ENCODE measurements around the gene CTCF. TPM values are rescaled to one million over a fixed set of nuclear protein-coding genes. Genes with fewer than 3 reads are reported as not detected.

The CTCF gene
- total RNA-seq, 1 experiment from 2014 or later = 30.3 TPM

DNA sequence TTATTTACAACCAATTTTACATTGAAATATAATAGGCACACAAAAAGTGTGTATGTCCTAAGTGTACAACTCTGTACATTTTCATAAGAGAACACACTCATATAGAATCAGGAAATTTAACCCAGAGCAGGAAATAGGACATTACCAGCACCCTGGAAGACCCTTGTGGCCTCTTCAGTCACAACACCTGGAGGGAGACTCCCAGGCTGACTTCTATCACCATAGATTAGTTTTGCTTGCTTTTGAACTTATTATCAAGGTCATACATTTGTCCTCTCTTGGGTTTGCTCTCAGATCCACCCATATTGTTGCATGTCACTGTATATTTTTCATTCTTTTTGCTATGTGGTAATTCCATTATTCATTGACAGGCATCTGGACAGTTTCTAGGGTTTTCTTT is 27.9 kb upstream of the CTCF start:
- H2AFZ ChIP-seq (ENCODE audit: low read length) = no peak overlapping the region
- no peak for ATAC-seq
- H4K20me1 ChIP-seq (ENCODE audit: low read length) = peaks cover 6% of the 10 kb centered on the region; the same call in 1 of the 2 replicates
- peaks cover 38% of the 10 kb centered on the region for H3K79me2 ChIP-seq (ENCODE audit: low read length)
- ChIA-PET POLR2A (ENCODE audit: unreplicated experiment) (interaction anchor here (0.6 to 1.1 kb wide), 2 partner anchors 13 to 21 kb away, joined by 3 to 4 read pairs; no protein-coding TSS in a partner anchor), CTCF (interaction anchor here (0.7 kb wide), 1 partner anchor 13 kb away, joined by 9 read pairs; no protein-coding TSS in a partner anchor)
- no peaks in the 10 kb centered on the region for H3K27me3 ChIP-seq (ENCODE audit: low read length)
- no peak overlapping the region for H3K4me3 ChIP-seq (ENCODE audit: low read length)
- H3K9ac ChIP-seq (ENCODE audit: low read length) = no peak overlapping the region
- no peaks in the 10 kb centered on the region for H3F3A ChIP-seq (ENCODE audit: low read length, unreplicated experiment)
- no peaks in the 10 kb centered on the region for H3K9me3 ChIP-seq (ENCODE audit: low read length)
- H3K9me2 ChIP-seq (replicated peaks; ENCODE audit: low read length) = no peaks in the 10 kb centered on the region
- H3K27ac ChIP-seq (ENCODE audit: low read length) = no peak overlapping the region
- H3K4me2 ChIP-seq (ENCODE audit: low read length) = no peak overlapping the region
- no peaks in the 10 kb centered on the region for H3K36me3 ChIP-seq (ENCODE audit: low read depth, low read length)
- H3K4me1 ChIP-seq (ENCODE audit: insufficient read depth, low read length) = no peaks in the 10 kb centered on the region; the same call in 1 of the 2 replicates
- BruUV-seq (replicated peaks) = no TSS peak
- intact Hi-C loops (cut with micrococcal nuclease) = no loop called here
- no peak for DNase-seq
- TF ChIP-seq CTCF (conservative IDR thresholded peaks at IDR 0.05; ENCODE audit: low read depth, low read length) = no peak
- no peak for TF ChIP-seq EZH2phosphoT487 (IDR thresholded peaks at IDR 0.05; ENCODE audit: borderline replicate concordance, low read length)
- no peak for TF ChIP-seq EZH2 (IDR thresholded peaks at IDR 0.05; ENCODE audit: low read length, unreplicated experiment)

- H3K9me2 ChIP-seq (replicated peaks; ENCODE audit: low read length) = no peaks in the 10 kb centered on the region
- ChIA-PET CTCF (interaction anchor here (0.7 kb wide), 1 partner anchor 14 kb away, joined by 9 read pairs; no protein-coding TSS in a partner anchor), POLR2A (ENCODE audit: unreplicated experiment) (interaction anchor here (0.6 kb wide), 2 partner anchors 14 to 20 kb away, joined by 3 to 4 read pairs; no protein-coding TSS in a partner anchor)
- no peak overlapping the region for H3K9ac ChIP-seq (ENCODE audit: low read length)
- no peaks in the 10 kb centered on the region; the same call in 1 of the 2 replicates for H3K4me1 ChIP-seq (ENCODE audit: insufficient read depth, low read length)
- DNase-seq (no peak), ATAC-seq (no peak)
- H3F3A ChIP-seq (ENCODE audit: low read length, unreplicated experiment) = no peaks in the 10 kb centered on the region
- no peaks in the 10 kb centered on the region for H3K36me3 ChIP-seq (ENCODE audit: low read depth, low read length)
- H3K79me2 ChIP-seq (ENCODE audit: low read length) = peaks cover 30% of the 10 kb centered on the region
- BruUV-seq (replicated peaks) = no TSS peak
- intact Hi-C loops (cut with micrococcal nuclease) = no loop called here
- H3K4me3 ChIP-seq (ENCODE audit: low read length) = no peak overlapping the region
- no peaks in the 10 kb centered on the region for H3K27me3 ChIP-seq (ENCODE audit: low read length)
- H3K27ac ChIP-seq (ENCODE audit: low read length) = no peak overlapping the region
- H3K4me2 ChIP-seq (ENCODE audit: low read length) = no peak overlapping the region
- H3K9me3 ChIP-seq (ENCODE audit: low read length) = no peaks in the 10 kb centered on the region
- peaks cover 6% of the 10 kb centered on the region; the same call in 1 of the 2 replicates for H4K20me1 ChIP-seq (ENCODE audit: low read length)
- TF ChIP-seq CTCF (conservative IDR thresholded peaks at IDR 0.05; ENCODE audit: low read depth, low read length) (no peak), EZH2 (IDR thresholded peaks at IDR 0.05; ENCODE audit: low read length, unreplicated experiment) (no peak), EZH2phosphoT487 (IDR thresholded peaks at IDR 0.05; ENCODE audit: borderline replicate concordance, low read length) (no peak)
- no peak overlapping the region for H2AFZ ChIP-seq (ENCODE audit: low read length)
Observed at GRCh38 chr16:67535201-67535600, 27.1 kb upstream of the CTCF start.

- BruUV-seq (replicated peaks) = no TSS peak
- H4K20me1 ChIP-seq (ENCODE audit: low read length) = no peaks in the 10 kb centered on the region
- peaks cover 9% of the 10 kb centered on the region; the same call in 1 of the 2 replicates for H3K4me1 ChIP-seq (ENCODE audit: insufficient read depth, low read length)
- H2AFZ ChIP-seq (ENCODE audit: low read length) = no peak overlapping the region
- no peak overlapping the region for H3K27ac ChIP-seq (ENCODE audit: low read length)
- ChIA-PET CTCF (no interaction called here), POLR2A (ENCODE audit: unreplicated experiment) (no interaction called here)
- no peaks in the 10 kb centered on the region for H3K9me2 ChIP-seq (replicated peaks; ENCODE audit: low read length)
- H3K4me2 ChIP-seq (ENCODE audit: low read length) = peak overlapping the region; percentile 75
- H3K27me3 ChIP-seq (ENCODE audit: low read length) = no peaks in the 10 kb centered on the region
- no peaks in the 10 kb centered on the region for H3K9me3 ChIP-seq (ENCODE audit: low read length)
- TF ChIP-seq EZH2phosphoT487 (IDR thresholded peaks at IDR 0.05; ENCODE audit: borderline replicate concordance, low read length) (no peak), CTCF (conservative IDR thresholded peaks at IDR 0.05; ENCODE audit: low read depth, low read length) (no peak), EZH2 (IDR thresholded peaks at IDR 0.05; ENCODE audit: low read length, unreplicated experiment) (no peak)
- ATAC-seq (peak; percentile 46), DNase-seq (no peak)
- H3K9ac ChIP-seq (ENCODE audit: low read length) = 0 out of 2 replicates have a peak overlapping the region, but pooled peaks have one; percentile 22
- H3K79me2 ChIP-seq (ENCODE audit: low read length) = peaks cover 12% of the 10 kb centered on the region
- intact Hi-C loops (cut with micrococcal nuclease) = no loop called here
- peaks cover 11% of the 10 kb centered on the region; the same call in 1 of the 2 replicates for H3K36me3 ChIP-seq (ENCODE audit: low read depth, low read length)
- no peaks in the 10 kb centered on the region for H3F3A ChIP-seq (ENCODE audit: low read length, unreplicated experiment)
- peak overlapping the region; percentile 56; the same call in 1 of the 2 replicates for H3K4me3 ChIP-seq (ENCODE audit: low read length)
Observed at GRCh38 chr16:67537270-67537635, 25.1 kb upstream of the CTCF start.
